ENCODE results near the gene FIP1L1. TPM values are rescaled to one million over a fixed set of nuclear protein-coding genes. Genes with fewer than 3 reads are reported as not detected.

Gene FIP1L1
- total RNA-seq, 2 donors from 2014 or later, result 57.5 to 80.7 TPM

DNA sequence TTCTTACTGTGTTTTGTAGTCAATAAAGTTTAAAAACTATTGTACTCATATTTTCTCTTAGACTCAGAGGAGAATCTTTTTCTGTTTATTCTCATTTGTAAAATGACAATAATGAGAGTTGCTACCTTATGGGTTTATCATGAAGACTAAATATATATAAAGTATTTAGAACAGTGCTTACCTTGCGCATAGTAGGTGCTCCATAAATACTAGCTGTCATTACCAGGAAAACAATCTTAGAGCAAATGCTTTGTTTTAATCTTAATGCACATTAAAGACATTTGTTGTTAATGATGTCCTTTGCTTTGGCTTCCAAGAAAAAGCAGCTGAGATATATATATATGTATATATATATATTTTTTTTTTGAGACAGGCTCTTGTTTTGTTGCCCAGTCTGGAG lies 44.9 kb downstream of the FIP1L1 start:
- H3K27me3 Mint-ChIP-seq, result no peaks in the 10 kb centered on the region
- H3K27ac Mint-ChIP-seq, result no peak overlapping the region

GRCh38 chr4:53424280-53424679 lies 46.8 kb downstream of the FIP1L1 start:
- Mint-ChIP-seq H3K27ac (peak overlapping the region; percentile 62), H3K4me1 (peaks cover 15% of the 10 kb centered on the region), H3K36me3 (ENCODE audit: low read depth) (peaks cover 2% of the 10 kb centered on the region), H3K4me3 (no peak overlapping the region), H3K27me3 (no peaks in the 10 kb centered on the region)
- DNase-seq (no peak), ATAC-seq (no peak)
- H3K9me3 ChIP-seq (ENCODE audit: control insufficient read depth, low read length, poor library complexity, severe bottlenecking), result no peaks in the 10 kb centered on the region

More for the DNA sequence above, 44.9 kb downstream of the FIP1L1 start:
- no peaks in the 10 kb centered on the region for H3K9me3 ChIP-seq (ENCODE audit: control insufficient read depth, low read length, poor library complexity, severe bottlenecking)
- H3K36me3 Mint-ChIP-seq (ENCODE audit: low read depth), result peaks cover 2% of the 10 kb centered on the region
- peaks cover 20% of the 10 kb centered on the region for H3K4me1 Mint-ChIP-seq
- H3K4me3 Mint-ChIP-seq, result no peak overlapping the region
- no peak for DNase-seq
- no peak for ATAC-seq

DNA sequence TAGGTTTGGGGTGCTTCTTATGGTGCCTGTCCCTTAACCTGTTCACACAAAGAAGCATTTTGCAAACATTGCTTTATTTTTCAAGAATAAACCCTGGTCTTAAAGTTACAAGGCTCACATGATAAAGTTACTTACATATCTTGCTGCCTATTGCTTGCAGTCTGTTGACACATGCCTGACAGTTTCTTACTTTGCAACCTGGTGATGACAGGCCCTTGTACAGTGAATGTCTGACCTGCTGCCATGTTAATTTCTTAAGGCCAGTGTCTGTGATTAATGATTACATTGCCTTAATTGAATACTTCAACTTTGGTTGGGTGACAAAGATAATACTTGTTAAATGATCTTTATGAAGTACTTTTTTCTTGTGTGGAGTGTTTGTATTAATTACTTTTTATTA lies 49.9 kb downstream of the FIP1L1 start:
- H3K27ac Mint-ChIP-seq, result no peak overlapping the region

GRCh38 chr4:53431052-53431451 lies 53.6 kb downstream of the FIP1L1 start:
- peaks cover 14% of the 10 kb centered on the region for H3K4me1 Mint-ChIP-seq

More for the DNA sequence above, 49.9 kb downstream of the FIP1L1 start:
- Mint-ChIP-seq H3K4me1 (peaks cover 25% of the 10 kb centered on the region), H3K27me3 (no peaks in the 10 kb centered on the region), H3K4me3 (no peak overlapping the region), H3K36me3 (ENCODE audit: low read depth) (peaks cover 3% of the 10 kb centered on the region)
- ATAC-seq (no peak), DNase-seq (no peak)
- H3K9me3 ChIP-seq (ENCODE audit: control insufficient read depth, low read length, poor library complexity, severe bottlenecking), result no peaks in the 10 kb centered on the region

DNA sequence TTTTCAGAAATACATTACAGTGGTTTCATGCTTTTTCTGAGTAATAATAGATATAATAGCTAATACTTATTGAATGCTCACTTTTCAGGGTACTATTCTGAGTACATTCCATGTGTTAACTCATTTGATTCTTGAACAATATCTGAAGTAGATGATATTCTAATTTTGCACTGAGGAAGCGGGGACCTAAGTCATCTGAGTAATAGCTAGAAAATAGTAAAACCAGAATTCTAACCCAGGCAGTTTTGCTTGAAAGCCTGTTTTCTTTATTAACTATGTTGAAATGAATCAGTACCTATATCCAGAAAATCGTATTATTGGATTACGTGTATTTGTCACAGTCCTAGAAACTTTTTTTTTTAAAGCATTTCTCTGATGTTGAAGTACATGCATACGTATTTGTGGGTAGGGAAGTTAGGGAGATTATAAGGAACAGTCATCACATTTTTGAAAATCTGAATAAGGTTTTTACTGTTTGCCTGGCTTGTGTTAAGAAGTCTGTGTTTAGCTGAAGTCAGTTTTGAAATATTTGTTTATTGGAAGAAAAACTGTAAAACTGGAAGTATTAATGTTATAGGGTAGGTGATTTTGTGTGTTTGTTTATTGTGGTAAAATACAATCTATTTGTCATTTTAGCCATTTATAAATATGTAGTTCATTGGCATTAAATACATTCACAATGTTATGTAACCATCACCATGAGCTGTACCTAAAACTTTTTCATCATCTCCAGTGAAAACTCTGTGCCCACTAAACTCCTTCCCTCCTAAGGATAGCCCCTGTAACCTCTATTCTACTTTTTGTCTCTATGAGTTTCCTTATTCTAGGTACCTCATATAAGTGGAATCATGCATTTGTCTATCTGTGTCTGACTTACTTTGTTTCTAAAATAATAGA lies 55.3 kb downstream of the FIP1L1 start:
- H3K9me3 ChIP-seq (ENCODE audit: control insufficient read depth, low read length, poor library complexity, severe bottlenecking), result no peaks in the 10 kb centered on the region
- DNase-seq (no peak), ATAC-seq (no peak)
- Mint-ChIP-seq H3K27me3 (no peaks in the 10 kb centered on the region), H3K4me3 (no peak overlapping the region), H3K36me3 (ENCODE audit: low read depth) (peaks cover 3% of the 10 kb centered on the region), H3K27ac (peak overlapping the region; percentile 6), H3K4me1 (peaks cover 14% of the 10 kb centered on the region)

More at GRCh38 chr4:53431052-53431451, 53.6 kb downstream of the FIP1L1 start:
- no peak overlapping the region for H3K4me3 Mint-ChIP-seq
- DNase-seq (no peak), ATAC-seq (peak; percentile 72)
- peaks cover 3% of the 10 kb centered on the region for H3K36me3 Mint-ChIP-seq (ENCODE audit: low read depth)
- no peaks in the 10 kb centered on the region for H3K27me3 Mint-ChIP-seq
- H3K27ac Mint-ChIP-seq, result no peak overlapping the region
- H3K9me3 ChIP-seq (ENCODE audit: control insufficient read depth, low read length, poor library complexity, severe bottlenecking), result no peaks in the 10 kb centered on the region

- Mint-ChIP-seq H3K4me1 (peaks cover 11% of the 10 kb centered on the region), H3K27me3 (no peaks in the 10 kb centered on the region), H3K4me3 (no peak overlapping the region), H3K27ac (no peak overlapping the region), H3K36me3 (ENCODE audit: low read depth) (peaks cover 3% of the 10 kb centered on the region)
- DNase-seq (no peak), ATAC-seq (no peak)
- H3K9me3 ChIP-seq (ENCODE audit: control insufficient read depth, low read length, poor library complexity, severe bottlenecking), result no peaks in the 10 kb centered on the region
Measured at GRCh38 chr4:53436251-53436650, 58.8 kb downstream of the FIP1L1 start.

DNA sequence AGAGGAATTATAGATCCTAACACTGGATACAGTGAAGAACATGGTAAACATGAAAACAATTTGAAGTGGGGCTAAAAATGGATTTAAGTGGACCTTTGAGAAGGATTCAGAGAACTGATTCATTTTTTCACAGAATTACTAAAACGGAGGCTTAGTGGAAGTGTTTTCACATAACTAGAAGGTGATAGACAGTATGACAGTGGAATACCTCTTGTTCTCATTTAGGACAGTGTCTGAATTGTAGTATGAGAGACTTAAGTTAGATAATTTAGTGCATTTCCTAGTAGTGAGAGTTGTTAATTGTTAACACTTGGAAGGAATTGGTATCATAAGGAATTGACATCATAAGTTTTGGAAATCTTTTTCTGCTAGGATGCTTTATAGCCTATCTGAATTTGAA lies 64.1 kb downstream of the FIP1L1 start:
- ATAC-seq (no peak), DNase-seq (no peak)
- no peaks in the 10 kb centered on the region for H3K9me3 ChIP-seq (ENCODE audit: control insufficient read depth, low read length, poor library complexity, severe bottlenecking)
- H3K4me1 Mint-ChIP-seq, result peaks cover 22% of the 10 kb centered on the region
- H3K27ac Mint-ChIP-seq, result no peak overlapping the region
- no peaks in the 10 kb centered on the region for H3K27me3 Mint-ChIP-seq
- no peak overlapping the region for H3K4me3 Mint-ChIP-seq
- H3K36me3 Mint-ChIP-seq (ENCODE audit: low read depth), result peaks cover 13% of the 10 kb centered on the region

- no peak for ATAC-seq
- Mint-ChIP-seq H3K27ac (no peak overlapping the region), H3K27me3 (no peaks in the 10 kb centered on the region), H3K4me3 (no peak overlapping the region), H3K4me1 (peaks cover 20% of the 10 kb centered on the region), H3K36me3 (ENCODE audit: low read depth) (peaks cover 16% of the 10 kb centered on the region)
- no peaks in the 10 kb centered on the region for H3K9me3 ChIP-seq (ENCODE audit: control insufficient read depth, low read length, poor library complexity, severe bottlenecking)
- DNase-seq, result no peak
Measured at GRCh38 chr4:53444954-53445353, 67.5 kb downstream of the FIP1L1 start.

- no peak overlapping the region for H3K4me3 Mint-ChIP-seq
- peaks cover 6% of the 10 kb centered on the region for H3K36me3 Mint-ChIP-seq (ENCODE audit: low read depth)
- H3K4me1 Mint-ChIP-seq, result peaks cover 4% of the 10 kb centered on the region
- H3K27me3 Mint-ChIP-seq, result no peaks in the 10 kb centered on the region
- H3K9me3 ChIP-seq (ENCODE audit: control insufficient read depth, low read length, poor library complexity, severe bottlenecking), result no peaks in the 10 kb centered on the region
- DNase-seq (no peak), ATAC-seq (no peak)
- no peak overlapping the region for H3K27ac Mint-ChIP-seq
Measured at GRCh38 chr4:53450773-53451172, 73.3 kb downstream of the FIP1L1 start.

DNA sequence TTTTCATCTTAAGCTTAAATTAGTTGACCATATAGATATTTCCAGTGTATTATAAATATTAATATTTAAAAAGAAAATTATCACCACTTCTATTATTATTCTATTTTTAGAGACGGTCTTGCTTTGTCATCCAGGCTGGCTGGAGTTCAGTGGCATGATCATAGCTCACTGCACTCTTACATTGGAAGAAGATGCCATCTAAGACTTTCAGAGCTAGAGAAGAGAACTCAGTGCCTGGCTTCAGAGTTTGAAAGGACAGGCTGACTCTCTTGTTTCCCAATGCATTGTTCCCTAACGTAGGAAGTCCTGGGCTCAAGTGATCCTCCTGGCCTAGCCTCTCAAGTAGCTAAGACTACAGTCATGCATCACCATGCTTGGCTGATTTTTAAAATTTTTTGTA lies 75.9 kb downstream of the FIP1L1 start:
- H3K9me3 ChIP-seq (ENCODE audit: control insufficient read depth, low read length, poor library complexity, severe bottlenecking), result no peaks in the 10 kb centered on the region
- no peaks in the 10 kb centered on the region for H3K27me3 Mint-ChIP-seq
- peaks cover 4% of the 10 kb centered on the region for H3K4me1 Mint-ChIP-seq
- ATAC-seq, result no peak
- peaks cover 6% of the 10 kb centered on the region for H3K36me3 Mint-ChIP-seq (ENCODE audit: low read depth)
- no peak overlapping the region for H3K4me3 Mint-ChIP-seq
- no peak for DNase-seq
- H3K27ac Mint-ChIP-seq, result no peak overlapping the region

- no peaks in the 10 kb centered on the region for H3K4me1 Mint-ChIP-seq
- DNase-seq (no peak), ATAC-seq (no peak)
- H3K36me3 Mint-ChIP-seq (ENCODE audit: low read depth), result peaks cover 8% of the 10 kb centered on the region
- no peak overlapping the region for H3K4me3 Mint-ChIP-seq
- no peak overlapping the region for H3K27ac Mint-ChIP-seq
- no peaks in the 10 kb centered on the region for H3K9me3 ChIP-seq (ENCODE audit: control insufficient read depth, low read length, poor library complexity, severe bottlenecking)
- H3K27me3 Mint-ChIP-seq, result no peaks in the 10 kb centered on the region
Measured at GRCh38 chr4:53455766-53456165, 78.3 kb downstream of the FIP1L1 start.

DNA sequence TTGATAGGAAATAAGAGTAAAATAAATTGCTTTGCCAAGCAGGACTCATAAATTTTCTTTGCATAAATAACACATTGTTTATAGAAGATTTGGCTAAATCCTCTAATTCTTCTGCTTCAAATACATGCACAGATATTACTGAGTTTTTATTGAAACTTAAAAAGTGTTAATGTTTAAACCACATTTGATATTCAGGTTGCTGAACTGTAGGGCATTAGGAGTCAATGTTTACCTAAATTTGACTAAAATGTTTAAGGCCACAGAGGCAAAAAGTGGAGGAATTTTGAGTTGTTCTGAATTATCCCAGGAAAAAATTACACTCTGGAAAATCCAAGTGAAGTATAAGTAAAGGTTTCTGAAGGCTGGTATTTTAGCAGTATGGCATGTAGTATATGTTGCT lies 78.7 kb downstream of the FIP1L1 start:
- no peak for ATAC-seq
- Mint-ChIP-seq H3K36me3 (ENCODE audit: low read depth) (peaks cover 8% of the 10 kb centered on the region), H3K4me1 (no peaks in the 10 kb centered on the region), H3K27ac (no peak overlapping the region), H3K27me3 (no peaks in the 10 kb centered on the region), H3K4me3 (no peak overlapping the region)
- no peaks in the 10 kb centered on the region for H3K9me3 ChIP-seq (ENCODE audit: control insufficient read depth, low read length, poor library complexity, severe bottlenecking)
- DNase-seq, result no peak

DNA sequence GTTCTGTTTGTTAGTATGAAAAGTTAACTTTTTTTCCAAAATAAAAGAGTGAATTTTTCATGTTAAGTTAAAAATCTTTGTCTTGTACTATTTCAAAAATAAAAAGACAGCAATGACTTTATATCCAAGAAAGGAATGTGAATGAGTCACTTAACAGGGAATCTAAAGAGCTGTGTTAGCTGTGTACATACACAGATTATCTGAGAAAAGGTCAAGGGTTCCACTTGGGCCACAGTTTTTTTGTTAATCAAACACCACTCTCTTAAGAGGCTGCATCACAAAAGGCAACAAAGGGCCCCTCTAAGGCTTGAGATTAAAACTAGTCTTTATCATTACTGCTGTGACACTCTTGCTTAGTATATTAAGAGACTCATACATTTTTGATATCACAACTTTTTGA lies 82.1 kb downstream of the FIP1L1 start:
- no peaks in the 10 kb centered on the region for H3K27me3 Mint-ChIP-seq
- H3K9me3 ChIP-seq (ENCODE audit: control insufficient read depth, low read length, poor library complexity, severe bottlenecking), result no peaks in the 10 kb centered on the region
- ATAC-seq (no peak), DNase-seq (no peak)
- no peak overlapping the region for H3K4me3 Mint-ChIP-seq
- H3K36me3 Mint-ChIP-seq (ENCODE audit: low read depth), result peaks cover 7% of the 10 kb centered on the region
- no peak overlapping the region for H3K27ac Mint-ChIP-seq
- H3K4me1 Mint-ChIP-seq, result no peaks in the 10 kb centered on the region

GRCh38 chr4:53461244-53461643 lies 83.8 kb downstream of the FIP1L1 start:
- no peak overlapping the region for H3K27ac Mint-ChIP-seq
- H3K36me3 Mint-ChIP-seq (ENCODE audit: low read depth), result peaks cover 7% of the 10 kb centered on the region
- no peak for ATAC-seq

More at GRCh38 chr4:53461244-53461643, 83.8 kb downstream of the FIP1L1 start:
- Mint-ChIP-seq H3K4me3 (no peak overlapping the region), H3K4me1 (no peaks in the 10 kb centered on the region), H3K27me3 (no peaks in the 10 kb centered on the region)
- DNase-seq, result no peak
- no peaks in the 10 kb centered on the region for H3K9me3 ChIP-seq (ENCODE audit: control insufficient read depth, low read length, poor library complexity, severe bottlenecking)

All from T-helper 17 cell (primary cell).